Prostate gland (tissue), 2 donors: ENCODE results near the gene PDLIM7. TPM values are rescaled to one million over a fixed set of nuclear protein-coding genes. Genes with fewer than 3 reads are reported as not detected.

ENCODE experiments used
- DNase-seq: peaks from one replicate; pipeline ENCODE4 v3.0.0-alpha.2; 2019; ENCODE audit warnings: low spot score
- H3K27ac ChIP-seq, 2 donors: fragments of 200-600 bp; sonication (generic); 2 replicates each; pipeline ENCODE4 v1.5.1; 2017 to 2019
- H3K27me3 ChIP-seq: fragments of 200-600 bp; sonication (generic); replicated peaks from 2 replicates; pipeline ENCODE4 v1.5.1; 2019; ENCODE audit not compliant: insufficient read depth
- H3K36me3 ChIP-seq, 2 donors: fragments of 200-600 bp; sonication (generic); 1 replicate in 1 of 2; 2 replicates in 1 of 2; pipeline versions ENCODE4 v1.5.1 to v1.8.1; 2017 to 2019
- H3K4me1 ChIP-seq: fragments of 200-600 bp; sonication (generic); replicated peaks from 2 replicates; pipeline ENCODE4 v1.5.1; 2019
- H3K4me3 ChIP-seq, 2 donors: fragments of 200-600 bp; sonication (generic); 2 replicates each; pipeline ENCODE4 v1.5.1; 2017 to 2019
- H3K9me3 ChIP-seq: fragments of 200-600 bp; sonication (generic); 2 replicates; pipeline ENCODE4 v1.5.1; 2017
- POLR2A ChIP-seq: fragments of 450-650 bp; IDR thresholded peaks from one replicate; pipeline ENCODE4 v1.6.1; 2016; ENCODE audit warnings: antibody characterized with exemption, mild to moderate bottlenecking
- POLR2AphosphoS5 ChIP-seq: sonication (generic); formaldehyde crosslinking; IDR thresholded peaks from one replicate; pipeline ENCODE4 v1.6.1; 2017; ENCODE audit warnings: antibody characterized with exemption
- WGBS: methylation state at CpG from one replicate; pipeline ENCODE4 v1.1.5; 2018; 5-methylcytosine and 5-hydroxymethylcytosine counted together
- intact Hi-C: fragments of 100-400 bp; cut with DNase I; formaldehyde crosslinking; loops from one replicate; pipeline ENCODE4 v1.14.2; 2022
- total RNA-seq, 2 donors: library from RNA; depleted of rRNA; stranded (reverse); fragments of >200 nt; gene quantifications; one replicate each; pipeline ENCODE4 v1.1.0, GENCODE V29; 2016
- TF ChIP-seq, protein P1 (sequence below), 4 experiments: fragments of 200-600 bp in 2 of 4; fragments of 450-650 bp in 2 of 4; sonication (generic) in 2 of 4; IDR thresholded peaks; 1 replicate in 3 of 4; 2 replicates in 1 of 4; pipeline ENCODE4 v1.5.1; 2016 to 2019; ENCODE audit warnings: antibody characterized with exemption in 4 of 4, mild to moderate bottlenecking in 2 of 4, moderate library complexity in 2 of 4

PDLIM7 gene
- total RNA-seq, 2 donors from 2014 or later, result 155 to 235 TPM

DNA sequence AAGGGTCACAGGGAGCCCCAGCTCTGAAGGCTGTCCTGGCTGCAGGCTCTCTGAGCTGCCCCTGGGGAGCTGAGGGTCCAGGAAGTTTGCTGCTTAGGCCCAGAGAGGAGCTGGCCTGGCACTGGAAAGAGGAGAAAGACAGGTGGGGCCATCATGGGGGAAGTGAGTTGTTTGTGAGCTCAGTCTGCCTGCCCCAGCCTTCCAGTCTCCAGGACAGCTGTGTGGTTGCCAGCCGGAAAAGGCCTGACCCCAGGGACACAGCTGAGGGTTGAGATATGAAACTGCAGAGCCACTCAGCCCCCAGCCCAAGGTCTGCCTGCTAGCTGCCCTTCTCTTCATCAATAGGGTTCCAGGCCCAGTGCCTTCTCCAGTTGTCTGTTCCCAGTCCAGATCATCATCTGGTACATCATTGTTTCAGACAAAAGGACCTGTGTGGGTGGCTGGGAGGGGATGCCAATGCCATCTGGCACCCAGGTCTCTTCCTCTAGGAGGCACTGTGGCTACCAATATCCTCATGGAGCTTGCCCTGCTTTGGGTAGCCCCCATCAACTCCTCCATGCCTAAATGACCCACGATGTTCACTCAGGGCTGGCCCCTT lies 23.6 kb upstream of the PDLIM7 start:
- Histone ChIP-seq H3K27me3 (no peaks in the 10 kb centered on the region), H3K9me3 (no peaks in the 10 kb centered on the region), H3K4me1 (peaks cover 2% of the 10 kb centered on the region), H3K4me3 (no peak overlapping the region), H3K27ac (no peak overlapping the region), H3K36me3 (peaks cover 6 to 8% of the 10 kb centered on the region in 2 donors)
- WGBS, result 77% methylated on average over 2 of the region's 2 CpGs
- intact Hi-C loops, result no loop called here
- DNase-seq, result no peak
- TF ChIP-seq, protein P1, sequence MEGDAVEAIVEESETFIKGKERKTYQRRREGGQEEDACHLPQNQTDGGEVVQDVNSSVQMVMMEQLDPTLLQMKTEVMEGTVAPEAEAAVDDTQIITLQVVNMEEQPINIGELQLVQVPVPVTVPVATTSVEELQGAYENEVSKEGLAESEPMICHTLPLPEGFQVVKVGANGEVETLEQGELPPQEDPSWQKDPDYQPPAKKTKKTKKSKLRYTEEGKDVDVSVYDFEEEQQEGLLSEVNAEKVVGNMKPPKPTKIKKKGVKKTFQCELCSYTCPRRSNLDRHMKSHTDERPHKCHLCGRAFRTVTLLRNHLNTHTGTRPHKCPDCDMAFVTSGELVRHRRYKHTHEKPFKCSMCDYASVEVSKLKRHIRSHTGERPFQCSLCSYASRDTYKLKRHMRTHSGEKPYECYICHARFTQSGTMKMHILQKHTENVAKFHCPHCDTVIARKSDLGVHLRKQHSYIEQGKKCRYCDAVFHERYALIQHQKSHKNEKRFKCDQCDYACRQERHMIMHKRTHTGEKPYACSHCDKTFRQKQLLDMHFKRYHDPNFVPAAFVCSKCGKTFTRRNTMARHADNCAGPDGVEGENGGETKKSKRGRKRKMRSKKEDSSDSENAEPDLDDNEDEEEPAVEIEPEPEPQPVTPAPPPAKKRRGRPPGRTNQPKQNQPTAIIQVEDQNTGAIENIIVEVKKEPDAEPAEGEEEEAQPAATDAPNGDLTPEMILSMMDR (IDR thresholded peaks at IDR 0.05), result no peak
- TF ChIP-seq POLR2A (no peak), POLR2AphosphoS5 (no peak)

DNA sequence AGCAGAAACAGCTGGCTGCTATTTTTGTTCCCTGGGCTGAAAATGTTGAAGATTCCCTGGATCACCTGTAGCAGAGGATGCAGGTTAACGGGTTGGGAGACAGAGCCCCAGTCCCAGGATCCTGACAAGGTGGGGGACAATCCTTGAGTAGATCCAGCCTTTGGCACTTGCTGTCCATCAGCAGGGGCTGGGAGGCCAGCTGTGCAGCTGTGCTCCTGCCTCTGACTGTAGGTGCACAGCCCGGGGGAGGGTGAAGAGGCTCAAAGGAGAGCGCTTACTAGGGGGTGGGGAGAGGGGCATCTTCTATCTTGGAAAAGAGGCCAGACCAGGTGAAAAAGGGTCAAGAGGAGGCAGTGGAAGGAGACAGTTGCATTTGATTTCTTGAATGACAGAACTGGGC lies 22.9 kb upstream of the PDLIM7 start:
- no peak for DNase-seq
- Histone ChIP-seq H3K4me1 (peaks cover 5% of the 10 kb centered on the region), H3K36me3 (peaks cover 6% of the 10 kb centered on the region in 2 donors), H3K27ac (no peak overlapping the region), H3K4me3 (no peak overlapping the region), H3K9me3 (no peaks in the 10 kb centered on the region), H3K27me3 (no peaks in the 10 kb centered on the region)
- TF ChIP-seq POLR2A (no peak), POLR2AphosphoS5 (no peak)
- TF ChIP-seq, protein P1 (IDR thresholded peaks at IDR 0.05), result no peak
- 91% methylated on average over 3 of the region's 3 CpGs for WGBS
- intact Hi-C loops, result no loop called here

DNA sequence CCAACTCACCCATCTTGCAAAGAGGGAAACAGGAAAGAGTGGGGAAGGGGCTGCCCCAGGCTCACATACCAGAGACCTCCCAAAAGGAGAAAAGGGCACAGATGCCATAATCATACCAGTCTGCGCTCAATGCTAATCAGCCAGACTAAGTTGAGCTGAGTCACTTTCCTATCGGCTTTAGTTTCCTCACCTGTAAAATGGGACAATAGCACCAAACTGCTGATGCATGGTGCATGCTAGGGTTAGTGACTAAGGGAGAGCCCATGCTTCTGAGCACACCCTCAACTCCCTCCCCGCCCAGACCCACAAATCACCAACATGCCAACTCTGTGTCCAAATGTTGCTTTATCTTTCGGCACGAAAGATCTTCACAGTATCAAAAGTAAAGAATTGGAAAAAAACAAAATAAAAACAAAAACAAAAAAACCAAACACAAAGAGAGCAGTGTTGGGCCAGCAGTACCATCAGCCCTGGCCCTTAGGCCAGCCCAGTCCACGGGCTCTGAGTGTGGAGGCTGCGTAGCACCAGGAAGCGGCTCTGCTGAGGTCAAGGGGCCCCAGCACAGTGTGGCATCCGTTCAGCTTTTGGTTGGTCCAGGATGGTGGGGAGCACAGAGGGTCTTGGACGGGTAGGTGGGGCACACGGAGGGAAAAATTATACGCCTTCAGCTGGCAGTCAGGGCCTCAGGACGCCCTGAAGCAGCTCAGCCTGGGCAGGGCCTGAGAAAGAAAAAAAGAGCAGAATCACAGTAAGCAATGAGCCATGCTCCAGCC lies 22.2 kb upstream of the PDLIM7 start:
- TF ChIP-seq POLR2A, result no peak
- TF ChIP-seq, protein P1 (IDR thresholded peaks at IDR 0.05), result no peak
- no peak for TF ChIP-seq POLR2AphosphoS5
- H3K4me3 ChIP-seq, result no peak overlapping the region
- H3K4me1 ChIP-seq, result peaks cover 5% of the 10 kb centered on the region
- no peaks in the 10 kb centered on the region for H3K27me3 ChIP-seq
- WGBS, result 83% methylated on average over 13 of the region's 13 CpGs
- no peak for DNase-seq
- peaks cover 6 to 10% of the 10 kb centered on the region in 2 donors for H3K36me3 ChIP-seq
- no peak overlapping the region for H3K27ac ChIP-seq
- no peaks in the 10 kb centered on the region for H3K9me3 ChIP-seq
- intact Hi-C loops, result no loop called here

DNA sequence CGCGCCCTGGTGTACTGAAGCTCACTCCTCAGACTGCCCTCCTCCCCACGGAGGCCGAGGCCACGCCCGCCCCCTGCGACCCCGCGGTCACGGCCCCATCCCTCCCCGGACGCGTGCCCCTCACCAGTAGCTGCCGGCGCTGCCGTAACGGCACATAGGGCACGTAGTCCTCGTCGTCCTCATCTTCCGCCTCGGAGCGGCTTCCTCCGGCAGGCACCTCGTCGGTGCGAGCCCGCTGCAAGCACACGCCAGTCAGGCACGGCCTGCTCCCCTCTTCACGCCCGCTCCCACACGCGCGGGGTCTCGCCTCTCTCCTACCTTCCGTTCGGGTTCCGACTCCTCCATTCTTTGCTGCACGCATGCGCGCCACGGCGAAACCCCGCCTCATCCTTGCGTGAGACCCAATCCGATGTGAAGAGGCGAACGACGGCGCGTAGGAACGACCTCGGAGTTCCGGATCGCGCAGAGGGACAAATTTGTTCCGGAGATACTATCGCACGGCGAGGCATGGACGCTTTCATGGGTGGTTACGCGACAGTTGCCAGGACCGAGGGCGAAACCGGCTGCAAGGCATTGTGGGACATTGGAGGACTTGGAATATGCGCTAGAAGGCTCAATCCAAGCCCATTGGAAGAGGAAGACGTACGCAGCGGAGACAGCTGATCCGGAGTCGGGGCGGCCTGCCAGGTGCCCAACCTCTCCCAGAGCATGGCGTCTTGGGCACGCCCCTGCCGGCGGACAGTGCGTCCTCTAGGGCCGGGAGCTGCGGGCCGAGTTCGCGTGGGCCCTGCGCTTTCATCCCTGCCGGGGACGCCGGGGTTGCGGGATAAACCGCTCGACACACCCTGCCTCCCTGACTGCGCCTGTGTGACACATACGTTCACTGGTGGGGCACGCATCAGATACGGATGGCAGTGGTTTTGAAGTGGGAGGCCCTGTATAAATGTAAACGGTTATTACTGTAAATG lies 19.5 kb upstream of the PDLIM7 start, which contains the start of gene DDX41:
DDX41 (minus strand) TSS at position 361 of the 968 bp plus-strand sequence; CDS start at position 345, 16 bp downstream.
- Histone ChIP-seq H3K4me3 (peak within 1 kb of the TSS; percentile 49 to 81), H3K27ac (peak within 1 kb of the TSS; percentile 78 to 82), H3K4me1 (peaks cover 5% of the 10 kb centered on the region), H3K36me3 (peaks cover 10 to 11% of the 10 kb centered on the region in 2 donors), H3K27me3 (no peaks in the 10 kb centered on the region), H3K9me3 (no peaks in the 10 kb centered on the region)
- peak; percentile 100 for TF ChIP-seq POLR2AphosphoS5
- TF ChIP-seq POLR2A, result peak; percentile 28
- TF ChIP-seq, protein P1 (IDR thresholded peaks at IDR 0.05), result peak in 3 of 4 experiments; percentile 19 to 48 (median 38)
- DNase-seq, result peak; percentile 98
- WGBS, result under 1% methylated on average over 60 of the region's 96 CpGs
- intact Hi-C loops, result no loop called here
